DMS 273 treated with DMSO at 0.1 percent for 48 hours (cell line): Measurements from ENCODE around the gene TAS2R50.
"Not testable (repeated sequence)": the region's sequence is repeated elsewhere in the genome, so short reads cannot be mapped to it uniquely, and the experiment has no call there.

Source experiments
- DNase-seq: peaks from one replicate; lab custom pipeline; 2025; lab: John Stamatoyannopoulos, UW

TAS2R50 gene, protein sequence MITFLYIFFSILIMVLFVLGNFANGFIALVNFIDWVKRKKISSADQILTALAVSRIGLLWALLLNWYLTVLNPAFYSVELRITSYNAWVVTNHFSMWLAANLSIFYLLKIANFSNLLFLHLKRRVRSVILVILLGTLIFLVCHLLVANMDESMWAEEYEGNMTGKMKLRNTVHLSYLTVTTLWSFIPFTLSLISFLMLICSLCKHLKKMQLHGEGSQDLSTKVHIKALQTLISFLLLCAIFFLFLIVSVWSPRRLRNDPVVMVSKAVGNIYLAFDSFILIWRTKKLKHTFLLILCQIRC

GRCh38 chr12:10986812-10987211 lies at the start of gene TAS2R50:
TAS2R50 (minus strand) TSS chr12:10986912; CDS start chr12:10986860, 52 bp downstream.
- DNase-seq: no peak

DNA sequence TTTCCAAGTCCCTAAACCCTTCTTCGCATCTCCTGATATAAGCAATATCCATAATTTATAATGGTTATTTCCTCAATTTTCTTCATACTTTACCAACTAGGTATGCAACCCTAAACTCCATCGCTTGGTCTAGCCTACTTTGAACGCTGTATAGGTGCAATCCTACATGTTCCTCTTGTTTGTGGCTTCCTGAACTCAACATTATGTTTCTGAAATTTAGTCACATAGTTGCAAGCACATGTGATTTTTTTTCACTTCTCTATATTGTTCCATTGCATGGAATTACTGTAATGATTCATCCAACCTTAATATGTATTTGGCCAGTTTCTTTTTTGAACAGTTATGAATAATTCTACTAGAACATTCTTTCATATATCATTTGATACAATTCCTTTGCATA lies 47.2 kb upstream of the TAS2R50 start:
- DNase-seq: not testable (repeated sequence)

DNA sequence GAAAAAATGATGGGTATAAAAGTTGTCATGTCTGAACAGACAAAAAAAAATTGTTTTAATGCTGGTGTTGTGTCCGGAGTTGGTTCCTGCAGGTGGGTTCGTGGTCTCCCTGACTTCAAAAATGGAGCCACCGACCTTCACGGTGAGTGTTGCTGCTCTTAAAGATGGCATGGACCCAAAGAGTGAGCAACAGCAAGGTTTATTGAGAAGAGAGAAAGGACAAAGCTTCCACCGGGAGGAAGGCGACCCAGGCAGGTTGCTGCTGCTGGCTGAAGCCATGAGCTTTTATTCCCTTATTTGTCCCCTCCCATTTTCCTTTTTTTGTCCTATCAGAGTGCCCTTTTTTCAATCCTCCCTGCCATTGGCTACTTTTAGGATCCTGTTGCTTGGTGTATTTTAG lies 44.6 kb upstream of the TAS2R50 start, which contains the start of gene TAS2R31:
TSS of gene TAS2R31 (minus strand) at position 101 of the 400 bp plus-strand sequence. CDS start at position 29, 72 bp downstream.
- DNase-seq: no peak

DNA sequence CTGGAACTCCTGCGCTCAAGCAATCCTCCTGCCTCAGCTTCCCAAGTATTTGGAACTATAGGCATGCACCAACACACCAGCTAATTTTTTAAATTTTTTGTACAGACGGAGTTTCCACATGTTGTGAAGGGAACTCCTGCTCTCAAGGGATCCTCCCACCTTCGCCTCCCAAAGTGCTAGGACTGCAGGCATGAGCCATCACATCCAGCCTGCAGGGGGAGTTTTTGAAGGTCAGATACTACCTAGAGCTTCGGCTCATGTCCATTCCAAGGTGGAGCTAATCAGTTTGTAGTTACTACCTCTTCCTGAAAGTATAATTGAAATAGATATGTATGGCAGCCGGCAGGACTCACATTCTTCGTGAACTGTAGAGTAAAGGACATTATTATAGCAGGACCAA lies 39.4 kb upstream of the TAS2R50 start:
- DNase-seq: no peak

GRCh38 chr12:11023387-11023786 lies 36.7 kb upstream of the TAS2R50 start:
- DNase-seq: no peak

- no peak for DNase-seq
Measured at GRCh38 chr12:11022520-11022919, 35.8 kb upstream of the TAS2R50 start, which contains the start of gene TAS2R19. TAS2R19 (minus strand) TSS chr12:11022620; CDS start chr12:11022571, 49 bp downstream.

DNA sequence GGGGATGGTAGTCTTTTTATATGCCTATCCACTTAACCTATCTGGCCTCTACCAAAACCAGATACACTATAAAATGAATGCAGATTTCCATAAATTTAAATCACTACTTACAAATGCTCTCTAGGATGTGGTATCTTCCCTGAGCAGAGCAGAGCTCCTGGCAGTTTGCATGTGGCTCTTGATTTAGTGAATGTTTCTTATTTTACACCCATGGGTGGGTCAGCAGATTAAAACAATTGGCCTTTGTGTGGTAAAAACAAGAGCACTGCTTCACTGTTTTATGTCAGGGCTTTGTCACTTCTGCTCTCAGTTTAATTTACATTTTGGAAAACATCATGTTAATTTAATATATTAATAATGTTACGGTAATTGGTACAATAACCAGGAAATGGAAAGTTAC lies 30.2 kb upstream of the TAS2R50 start:
- DNase-seq: no peak

DNA sequence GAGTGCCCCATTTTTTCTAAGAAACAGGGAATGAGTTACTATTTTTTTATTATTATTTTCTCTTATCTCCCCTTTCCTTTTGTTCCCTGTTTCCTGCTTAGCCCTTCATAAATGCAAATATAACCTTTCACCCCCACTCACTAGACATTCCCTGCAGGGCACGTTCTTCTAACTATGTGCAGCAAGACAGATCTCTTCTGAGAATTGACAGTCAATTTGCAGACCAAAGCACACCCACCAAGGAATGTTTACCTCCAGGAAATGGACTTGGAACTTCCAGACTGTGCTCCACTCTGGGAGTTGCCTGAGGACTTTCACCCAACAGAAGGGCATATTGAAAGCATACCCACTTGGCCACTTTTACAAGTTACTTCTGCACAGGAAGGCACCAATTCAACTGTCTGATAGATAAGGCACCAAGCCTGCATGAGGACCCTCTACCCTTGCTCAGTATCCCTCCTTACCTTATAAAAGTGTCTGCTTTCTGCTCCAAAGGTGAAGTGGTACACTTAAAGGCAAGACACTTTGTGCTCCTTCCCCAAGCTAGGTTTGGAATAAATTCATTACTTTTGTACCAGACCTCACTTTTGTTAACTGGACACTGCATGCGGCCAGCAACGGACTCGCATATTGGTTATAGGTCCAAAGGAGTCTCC lies 29.2 kb upstream of the TAS2R50 start:
- DNase-seq: no peak

DNA sequence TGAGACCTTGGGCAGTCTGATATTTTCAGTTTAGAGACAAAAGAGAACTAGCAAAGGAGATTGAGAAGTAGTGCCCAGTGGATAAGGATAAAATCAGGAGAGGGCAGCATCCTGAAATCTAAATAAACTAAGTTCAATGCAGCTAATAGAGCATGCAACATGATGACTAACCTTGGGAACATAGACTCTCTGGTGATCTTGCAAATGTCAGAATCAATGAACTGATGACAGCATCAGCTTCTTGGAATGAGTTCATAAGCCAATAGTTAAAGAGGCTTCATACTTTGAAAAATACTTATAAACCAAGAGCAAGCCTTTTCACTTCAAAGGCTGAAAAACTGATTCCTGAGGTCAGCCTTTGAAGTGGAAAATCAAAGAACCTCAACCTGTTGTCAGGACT lies 27.5 kb upstream of the TAS2R50 start:
- no peak for DNase-seq

DNA sequence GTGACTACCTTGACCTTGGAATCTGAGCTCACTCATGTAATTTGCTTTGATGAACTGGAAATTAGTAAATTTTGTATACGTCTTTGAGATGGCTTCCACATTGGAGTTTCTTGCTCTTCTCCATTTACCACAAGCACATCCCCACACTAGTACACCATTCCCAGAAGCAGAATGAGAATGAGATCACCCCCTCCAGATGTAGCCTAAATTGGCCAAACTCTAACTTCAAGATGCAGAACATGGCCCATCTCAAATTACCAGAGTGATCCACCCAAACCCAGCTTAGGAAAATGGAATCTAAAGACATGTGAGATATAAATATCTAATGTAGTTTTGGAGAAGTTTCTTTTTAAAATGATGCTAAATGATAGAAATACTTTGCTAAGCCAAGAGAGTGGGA lies 20.9 kb upstream of the TAS2R50 start:
- DNase-seq: no peak

GRCh38 chr12:10998204-10998603 lies 11.5 kb upstream of the TAS2R50 start, which contains the start of gene TAS2R20:
TAS2R20 (minus strand) TSS chr12:10998304; CDS start chr12:10997875, 429 bp downstream.
- DNase-seq: no peak

DNA sequence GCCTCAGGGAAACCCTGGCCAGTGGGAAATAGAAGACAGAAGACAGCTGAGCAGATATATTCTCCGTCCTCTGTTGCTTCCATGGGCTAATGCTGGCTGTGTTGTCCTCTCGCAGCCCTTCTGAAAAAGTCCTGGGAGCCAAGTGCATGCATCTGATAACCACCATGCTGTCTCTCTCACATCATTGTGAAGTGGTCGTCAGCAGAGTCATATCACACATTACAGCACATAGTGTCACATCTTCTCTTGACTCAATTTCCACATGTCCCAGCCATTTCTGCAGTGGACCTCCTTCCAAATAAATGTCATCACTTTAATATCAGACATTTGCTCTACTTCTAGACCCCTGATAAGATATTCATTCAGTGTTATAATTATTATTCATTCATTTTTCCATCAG lies 7.6 kb upstream of the TAS2R50 start:
- no peak for DNase-seq

DNA sequence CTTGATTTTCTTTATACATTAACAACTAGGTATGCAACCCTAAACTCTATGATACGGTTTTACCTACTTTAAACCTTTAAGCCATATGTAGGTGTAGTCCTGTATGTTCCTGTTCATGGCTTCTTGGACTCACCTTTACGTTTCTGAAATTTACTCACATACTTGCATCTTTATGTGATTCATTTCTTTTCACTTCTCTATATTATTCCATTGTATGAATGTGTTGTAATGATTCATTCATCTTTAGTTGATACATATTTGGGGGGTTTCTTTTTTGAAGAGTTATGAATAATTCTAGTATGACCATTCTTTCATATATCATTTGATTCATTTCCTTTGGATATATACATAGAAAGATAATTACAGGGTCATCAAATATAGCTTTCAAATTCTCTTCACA lies 2.4 kb upstream of the TAS2R50 start:
- no peak for DNase-seq

- DNase-seq: no peak
Measured at GRCh38 chr12:10982244-10982643, 4.5 kb downstream of the TAS2R50 start.

- DNase-seq: no peak
Measured at GRCh38 chr12:10974965-10975364, 11.7 kb downstream of the TAS2R50 start.

GRCh38 chr12:10968765-10969456 lies 17.8 kb downstream of the TAS2R50 start:
- no peak for DNase-seq

DNA sequence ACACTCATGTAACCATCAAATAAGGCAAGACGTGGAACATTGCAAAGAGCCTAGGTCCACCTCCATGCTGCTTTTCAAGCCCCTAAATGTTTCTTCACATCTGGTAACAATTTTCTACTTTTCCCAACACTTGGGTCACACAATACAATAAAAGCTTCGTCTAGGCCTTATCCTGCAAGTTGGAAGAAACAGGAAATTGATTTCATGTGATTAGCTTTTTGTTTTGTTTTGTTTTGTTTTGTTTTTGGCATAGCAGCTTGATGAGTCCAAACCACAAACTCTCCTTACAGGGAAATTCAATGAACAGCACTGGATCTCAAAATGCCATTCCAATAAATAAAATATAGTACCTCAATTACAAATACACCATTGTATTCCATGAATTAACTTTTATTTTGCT lies 19.3 kb downstream of the TAS2R50 start:
- DNase-seq: no peak

DNA sequence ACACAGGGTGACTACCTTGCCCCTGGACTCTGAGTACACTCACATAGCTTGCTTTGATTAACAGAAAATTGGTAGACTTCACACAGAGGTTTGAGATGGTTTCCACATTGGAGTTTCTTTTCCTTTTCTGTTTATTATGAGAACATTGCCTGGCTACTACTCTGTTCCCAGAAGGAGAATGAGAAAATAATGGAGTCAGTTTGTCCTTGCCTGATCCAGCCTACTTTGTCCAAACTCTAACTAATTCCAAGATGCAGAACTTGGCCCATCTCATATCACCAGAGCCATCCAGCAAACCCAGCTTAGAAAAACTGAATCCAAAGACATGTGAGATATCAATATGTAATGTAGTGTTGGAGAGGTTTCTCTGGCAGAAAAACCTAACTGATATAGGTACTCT lies 20.4 kb downstream of the TAS2R50 start:
- DNase-seq: no peak

GRCh38 chr12:10965476-10965875 lies 21.2 kb downstream of the TAS2R50 start:
- DNase-seq: no peak

DNA sequence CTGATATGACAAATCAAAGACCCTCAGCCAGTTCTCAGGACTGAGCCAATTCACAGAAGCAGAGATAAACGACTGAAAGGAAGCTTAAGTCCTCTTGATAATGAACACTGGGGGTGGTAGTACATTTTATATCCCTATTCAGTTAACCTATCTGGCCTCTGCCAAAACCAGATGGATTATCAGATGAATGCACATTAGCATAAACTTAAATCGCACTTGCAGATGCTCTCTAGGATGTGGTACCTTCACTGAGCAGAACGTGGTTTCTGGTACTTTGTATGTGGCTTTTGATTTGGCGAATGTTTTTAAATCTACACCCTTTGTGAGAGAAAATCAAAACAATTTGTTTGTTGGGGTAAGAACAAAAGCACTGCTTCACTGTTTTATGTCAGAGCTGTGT lies 26.5 kb downstream of the TAS2R50 start:
- DNase-seq: no peak

DNA sequence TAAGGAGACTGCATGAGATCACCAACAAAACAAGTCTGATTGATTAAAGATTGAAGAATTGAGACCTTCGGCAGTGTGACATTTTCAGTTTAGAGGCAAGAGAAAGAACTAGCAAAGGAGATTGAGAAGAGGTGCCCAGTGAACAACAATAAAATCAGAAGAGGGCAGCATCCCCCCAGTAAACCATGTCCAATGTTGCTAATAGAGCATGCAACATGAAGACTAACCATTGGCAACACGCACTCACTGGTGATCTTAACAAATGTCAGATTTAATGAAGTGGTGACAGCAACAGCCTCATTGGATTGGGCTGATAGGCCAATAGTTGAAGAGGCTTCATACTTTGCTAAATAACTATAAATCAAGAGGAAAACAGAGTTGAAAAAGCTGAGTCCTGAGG lies 26.9 kb downstream of the TAS2R50 start:
- DNase-seq: no peak

- DNase-seq: no peak
Measured at GRCh38 chr12:10957741-10958140, 29.0 kb downstream of the TAS2R50 start.

DNA sequence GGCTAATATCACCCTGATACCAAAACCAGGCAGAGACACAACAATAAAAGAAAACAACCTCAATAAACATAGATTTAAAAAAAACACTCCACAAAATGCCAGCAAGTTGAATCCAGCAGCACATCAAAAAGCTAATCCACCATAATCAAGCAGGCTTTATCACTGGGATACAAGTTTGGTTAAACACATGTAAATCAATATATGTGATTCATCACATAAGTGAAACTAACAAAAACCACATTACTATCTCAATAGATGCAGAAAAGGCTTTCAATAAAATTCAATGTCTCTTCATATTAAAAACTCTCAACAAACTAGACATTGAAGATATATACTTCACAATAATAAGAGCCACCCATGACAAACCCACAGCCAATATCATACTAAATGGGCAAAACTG lies 30.6 kb downstream of the TAS2R50 start:
- DNase-seq: no peak
